Hepatocyte (in vitro differentiated cells): ENCODE measurements around the gene CKS1B. TPM values are rescaled to one million over a fixed set of nuclear protein-coding genes. Genes with fewer than 3 reads are reported as not detected.

Source experiments
- DNase-seq: peaks from one replicate; pipeline ENCODE4 v3.0.0-alpha.2; 2016; ENCODE audit warnings: low spot score
- H2AFZ ChIP-seq: fragments of 200-600 bp; sonication (generic); 2 replicates; pipeline ENCODE4 v1.6.0; 2016; ENCODE audit warnings: antibody characterized with exemption, mild to moderate bottlenecking
- H3K27ac ChIP-seq: fragments of 200-600 bp; sonication (generic); 2 replicates; pipeline ENCODE4 v1.5.1; 2016; ENCODE audit warnings: mild to moderate bottlenecking
- H3K27me3 ChIP-seq: fragments of 200-600 bp; sonication (generic); 2 replicates; pipeline ENCODE4 v1.6.1; 2016
- H3K36me3 ChIP-seq: fragments of 200-600 bp; sonication (generic); replicated peaks from 2 replicates; pipeline ENCODE4 v1.5.1; 2016; ENCODE audit warnings: low read depth; ENCODE audit not compliant: insufficient read depth
- H3K4me1 ChIP-seq: fragments of 200-600 bp; sonication (generic); 2 replicates; pipeline ENCODE4 v1.5.1; 2016; ENCODE audit warnings: mild to moderate bottlenecking, moderate library complexity; ENCODE audit not compliant: insufficient read depth
- H3K4me2 ChIP-seq: fragments of 200-600 bp; sonication (generic); 2 replicates; pipeline ENCODE4 v1.6.0; 2016
- H3K4me3 ChIP-seq: fragments of 200-600 bp; sonication (generic); 2 replicates; pipeline ENCODE4 v1.5.1; 2016; ENCODE audit warnings: mild to moderate bottlenecking
- H3K79me2 ChIP-seq: fragments of 200-600 bp; sonication (generic); 2 replicates; pipeline ENCODE4 v1.6.0; 2017; ENCODE audit warnings: mild to moderate bottlenecking
- H3K9me2 ChIP-seq: fragments of 200-600 bp; sonication (generic); replicated peaks from 2 replicates; pipeline ENCODE4 v1.6.0; 2017; ENCODE audit warnings: mild to moderate bottlenecking; ENCODE audit not compliant: insufficient read depth
- H3K9me3 ChIP-seq: fragments of 200-600 bp; sonication (generic); 2 replicates; pipeline ENCODE4 v1.5.1; 2016; ENCODE audit warnings: low read depth, mild to moderate bottlenecking
- H4K20me1 ChIP-seq: fragments of 200-600 bp; sonication (generic); 2 replicates; pipeline ENCODE4 v1.6.0; 2016; ENCODE audit warnings: mild to moderate bottlenecking; ENCODE audit not compliant: insufficient read depth, poor library complexity, severe bottlenecking
- EZH2 ChIP-seq: fragments of 200-600 bp; sonication (generic); IDR thresholded peaks from 2 replicates; pipeline ENCODE4 v1.6.1; 2016; ENCODE audit warnings: antibody characterized with exemption, mild to moderate bottlenecking, borderline replicate concordance
- EZH2phosphoT487 ChIP-seq: fragments of 200-600 bp; sonication (generic); IDR thresholded peaks from one replicate; pipeline ENCODE4 v1.6.1; 2018; ENCODE audit warnings: antibody characterized with exemption, mild to moderate bottlenecking, low read depth, moderate library complexity; ENCODE audit not compliant: unreplicated experiment, severe bottlenecking
- WGBS: methylation state at CpG from one replicate; pipeline ENCODE4 v1.1.6; 2016; ENCODE audit warnings: low lambda C conversion rate; ENCODE audit errors: missing lambda C conversion rate; 5-methylcytosine and 5-hydroxymethylcytosine counted together
- polyA plus RNA-seq: library from polyadenylated mRNA; unstranded; fragments of >200 nt; fragmentation: Nextera tagmentation; extraction: Ambion mirVana; gene quantifications from 2 replicates; pipeline ENCODE4 v1.2.1, GENCODE V29; 2016
- total RNA-seq: library from RNA; depleted of rRNA; stranded (reverse); fragments of >200 nt; gene quantifications from 2 replicates; pipeline ENCODE4 v1.2.3, GENCODE V29; 2014
- TF ChIP-seq, protein P1 (sequence below): fragments of 200-600 bp; sonication (generic); IDR thresholded peaks from 2 replicates; pipeline ENCODE4 v1.5.1; 2016; ENCODE audit warnings: antibody characterized with exemption, mild to moderate bottlenecking; ENCODE audit not compliant: poor library complexity

CKS1B gene
- total and polyA plus RNA-seq, 2 experiments from 2014 or later = 40.4 to 91.3 TPM

DNA sequence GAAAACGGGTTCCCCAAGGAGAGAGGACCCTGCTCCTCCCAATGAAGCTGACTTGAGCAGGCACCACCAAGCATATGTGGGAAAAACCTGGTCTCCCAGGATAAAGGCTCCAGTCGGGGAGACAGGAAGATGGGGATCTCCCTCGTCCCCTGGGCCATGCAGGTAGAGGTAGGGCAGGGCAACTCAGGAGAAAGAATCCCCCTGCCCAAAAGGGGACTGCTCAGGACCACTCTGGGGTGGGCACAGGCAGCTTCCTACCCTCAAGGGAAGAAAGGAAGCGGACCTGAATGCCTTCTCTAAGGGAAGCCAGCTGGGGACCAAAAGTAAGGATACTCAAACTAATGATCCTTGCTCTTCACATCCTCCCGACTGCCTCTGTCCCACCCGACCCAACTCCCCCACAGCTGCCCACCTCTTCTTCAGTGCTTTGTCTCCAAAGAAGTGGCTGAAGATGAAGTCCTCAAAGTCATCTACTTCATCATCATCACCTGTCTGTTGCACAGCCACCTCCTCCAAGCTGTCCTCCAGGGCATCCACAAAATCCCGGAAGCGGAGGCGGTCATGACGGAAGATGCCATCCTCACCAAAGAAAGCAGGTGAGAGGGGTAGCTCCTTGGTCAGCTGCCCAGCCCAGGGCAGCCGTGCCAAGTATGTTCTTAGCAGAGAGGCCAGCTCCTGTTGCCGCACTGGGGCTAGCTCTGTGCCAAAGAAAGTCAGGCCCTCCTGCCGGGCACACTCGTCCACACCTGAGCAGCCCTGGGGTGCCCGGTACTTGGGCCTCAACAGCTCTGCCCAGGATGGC lies 29.1 kb upstream of the CKS1B start:
- Histone ChIP-seq H3K4me2 (peak overlapping the region; percentile 44), H3K9me2 (no peaks in the 10 kb centered on the region), H3K4me3 (no peak overlapping the region), H2AFZ (no peak overlapping the region), H3K4me1 (peaks cover 20% of the 10 kb centered on the region), H3K9me3 (no peaks in the 10 kb centered on the region), H4K20me1 (no peaks in the 10 kb centered on the region), H3K79me2 (no peaks in the 10 kb centered on the region), H3K27ac (peak overlapping the region; percentile 93), H3K36me3 (no peaks in the 10 kb centered on the region), H3K27me3 (no peaks in the 10 kb centered on the region)
- no peak for DNase-seq
- no peak for TF ChIP-seq EZH2phosphoT487
- TF ChIP-seq, protein P1, sequence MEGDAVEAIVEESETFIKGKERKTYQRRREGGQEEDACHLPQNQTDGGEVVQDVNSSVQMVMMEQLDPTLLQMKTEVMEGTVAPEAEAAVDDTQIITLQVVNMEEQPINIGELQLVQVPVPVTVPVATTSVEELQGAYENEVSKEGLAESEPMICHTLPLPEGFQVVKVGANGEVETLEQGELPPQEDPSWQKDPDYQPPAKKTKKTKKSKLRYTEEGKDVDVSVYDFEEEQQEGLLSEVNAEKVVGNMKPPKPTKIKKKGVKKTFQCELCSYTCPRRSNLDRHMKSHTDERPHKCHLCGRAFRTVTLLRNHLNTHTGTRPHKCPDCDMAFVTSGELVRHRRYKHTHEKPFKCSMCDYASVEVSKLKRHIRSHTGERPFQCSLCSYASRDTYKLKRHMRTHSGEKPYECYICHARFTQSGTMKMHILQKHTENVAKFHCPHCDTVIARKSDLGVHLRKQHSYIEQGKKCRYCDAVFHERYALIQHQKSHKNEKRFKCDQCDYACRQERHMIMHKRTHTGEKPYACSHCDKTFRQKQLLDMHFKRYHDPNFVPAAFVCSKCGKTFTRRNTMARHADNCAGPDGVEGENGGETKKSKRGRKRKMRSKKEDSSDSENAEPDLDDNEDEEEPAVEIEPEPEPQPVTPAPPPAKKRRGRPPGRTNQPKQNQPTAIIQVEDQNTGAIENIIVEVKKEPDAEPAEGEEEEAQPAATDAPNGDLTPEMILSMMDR = no peak
- TF ChIP-seq EZH2 = no peak
- WGBS = 88% methylated on average over 15 of the region's 15 CpGs

DNA sequence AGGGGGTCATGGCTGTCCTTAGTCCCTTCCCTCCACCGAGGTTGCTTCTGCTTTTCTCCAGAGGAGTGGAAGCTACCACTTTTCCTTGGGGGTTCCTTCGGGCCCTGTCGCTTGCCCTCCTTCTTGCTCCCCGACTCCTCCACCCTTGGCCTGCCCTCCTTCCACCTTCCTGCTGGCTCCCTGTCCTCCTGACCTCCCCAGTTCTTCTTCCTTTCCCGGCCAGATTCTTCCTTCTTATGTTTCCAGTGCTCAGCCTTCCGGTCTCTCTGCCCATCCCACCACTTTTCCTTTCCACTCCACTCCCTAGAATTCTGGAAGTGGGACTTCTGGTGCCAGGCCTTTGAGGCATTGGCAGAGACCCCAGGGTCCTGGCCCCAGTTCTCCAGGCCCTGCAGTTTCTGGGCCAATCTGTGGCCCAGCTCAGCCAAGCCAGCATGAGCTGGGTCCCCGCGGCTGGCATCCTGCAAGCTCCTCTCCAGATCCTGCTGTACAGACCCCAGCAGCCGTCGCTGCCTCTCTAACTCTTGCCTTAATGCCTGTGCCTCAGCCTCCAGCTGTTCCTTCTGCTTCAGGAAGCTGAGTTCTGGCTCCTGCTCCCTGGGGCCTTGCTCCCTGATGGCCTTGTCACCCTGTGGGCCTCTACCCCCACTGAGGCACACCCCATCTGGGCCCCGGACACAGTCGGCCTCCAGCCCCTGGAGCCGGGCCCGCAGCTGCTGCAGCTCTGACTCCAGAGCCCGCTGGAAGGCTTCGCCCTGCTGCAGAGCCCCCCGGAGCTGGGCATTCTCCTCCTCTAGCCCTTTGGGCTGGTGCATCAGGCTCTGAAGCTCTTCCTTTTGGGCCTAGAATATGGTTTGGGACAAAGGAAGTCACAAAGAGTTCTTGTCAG lies 28.3 kb upstream of the CKS1B start:
- Histone ChIP-seq H4K20me1 (no peaks in the 10 kb centered on the region), H2AFZ (no peak overlapping the region), H3K4me2 (no peak overlapping the region), H3K4me1 (peaks cover 20% of the 10 kb centered on the region), H3K9me2 (no peaks in the 10 kb centered on the region), H3K4me3 (no peak overlapping the region), H3K36me3 (no peaks in the 10 kb centered on the region), H3K79me2 (no peaks in the 10 kb centered on the region), H3K27me3 (no peaks in the 10 kb centered on the region), H3K9me3 (no peaks in the 10 kb centered on the region), H3K27ac (no peak overlapping the region)
- WGBS = 95% methylated on average over 17 of the region's 17 CpGs
- TF ChIP-seq EZH2phosphoT487 = no peak
- TF ChIP-seq, protein P1 = no peak
- no peak for TF ChIP-seq EZH2
- no peak for DNase-seq

DNA sequence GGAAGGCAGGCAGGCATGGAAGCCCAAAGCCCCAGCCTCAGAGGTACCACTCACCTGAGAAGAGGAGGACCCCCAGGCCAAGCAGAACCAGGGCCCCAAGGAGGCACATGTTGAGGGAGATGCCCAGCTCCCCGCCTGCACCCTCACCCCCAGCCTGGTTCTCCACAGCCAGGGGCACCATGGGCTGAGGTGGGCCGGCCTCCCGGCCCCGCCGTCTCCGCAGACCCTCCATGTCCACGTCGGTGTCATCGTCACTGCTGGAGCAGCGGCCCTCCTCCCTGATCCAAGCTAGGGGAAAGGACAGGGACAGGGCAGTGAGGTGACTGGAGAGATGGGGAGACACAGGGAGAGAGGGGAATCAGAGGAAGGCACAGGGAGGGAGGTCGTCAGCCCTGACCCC lies 26.4 kb upstream of the CKS1B start:
- H3K9me3 ChIP-seq = no peaks in the 10 kb centered on the region
- DNase-seq = no peak
- peaks cover 20% of the 10 kb centered on the region for H3K4me1 ChIP-seq
- no peak overlapping the region for H3K4me2 ChIP-seq
- H3K9me2 ChIP-seq = no peaks in the 10 kb centered on the region
- H3K36me3 ChIP-seq = no peaks in the 10 kb centered on the region
- no peak for TF ChIP-seq EZH2phosphoT487
- TF ChIP-seq, protein P1 = no peak
- TF ChIP-seq EZH2 = no peak
- H2AFZ ChIP-seq = no peak overlapping the region
- H3K79me2 ChIP-seq = peaks cover 11% of the 10 kb centered on the region
- H3K27ac ChIP-seq = no peak overlapping the region
- H3K27me3 ChIP-seq = no peaks in the 10 kb centered on the region
- WGBS = 98% methylated on average over 11 of the region's 11 CpGs
- no peaks in the 10 kb centered on the region for H4K20me1 ChIP-seq
- no peak overlapping the region for H3K4me3 ChIP-seq
